IPS DF 6.9 (cell line): ENCODE results near the gene ZNF730.
A peak's percentile ranks its signal among the peaks of the same experiment; 100 is the strongest.
"Not testable (repeated sequence)": the region's sequence is repeated elsewhere in the genome, so short reads cannot be mapped to it uniquely, and the experiment has no call there.

Experiments used
- DNase-seq: peaks from one replicate; pipeline ENCODE4 v3.0.0-alpha.2; 2013; ENCODE audit warnings: low read depth, low spot score
- H3K27ac ChIP-seq: one replicate; pipeline ENCODE4 v1.5.1; 2013; ENCODE audit warnings: low read length, control low read depth
- H3K27me3 ChIP-seq: 2 replicates; pipeline ENCODE4 v1.6.1; 2013; ENCODE audit warnings: mild to moderate bottlenecking, low read length; ENCODE audit not compliant: control insufficient read depth, insufficient read depth
- H3K36me3 ChIP-seq: 2 replicates; pipeline ENCODE4 v1.6.1; 2013; ENCODE audit warnings: low read length; ENCODE audit not compliant: control insufficient read depth, insufficient read depth
- H3K4me1 ChIP-seq: 2 replicates; pipeline ENCODE4 v1.6.1; 2013; ENCODE audit warnings: low read length; ENCODE audit not compliant: control insufficient read depth, insufficient read depth
- H3K4me3 ChIP-seq: 2 replicates; pipeline ENCODE4 v1.5.1; 2013; ENCODE audit warnings: mild to moderate bottlenecking, low read length
- H3K9me3 ChIP-seq: 2 replicates; pipeline ENCODE4 v1.6.1; 2013; ENCODE audit warnings: low read length, inconsistent platforms; ENCODE audit not compliant: control insufficient read depth, insufficient read depth
- WGBS: extraction: QIAGEN DNeasy Blood & Tissue Kit; methylation state at CpG from one replicate; pipeline ENCODE4 v1.1.7; 2013; ENCODE audit warnings: mixed read lengths, missing lambda C conversion rate; ENCODE audit not compliant: insufficient read length, insufficient coverage; 5-methylcytosine and 5-hydroxymethylcytosine counted together

The ZNF730 gene

GRCh38 chr19:23116802-23117571, at the start of gene ZNF730:
Gene ZNF730, plus strand, starts transcription at chr19:23117025. Its CDS starts 149 bp downstream, at chr19:23117174.
- no CpG with 5 or more reads among the region's 44 CpGs for WGBS
- H3K27me3 ChIP-seq: no peaks in the 10 kb centered on the region
- no peak within 1 kb of the TSS for H3K27ac ChIP-seq
- peak within 1 kb of the TSS; percentile 71; the same call in 1 of the 2 replicates for H3K4me3 ChIP-seq
- DNase-seq: peak; percentile 58
- no peaks in the 10 kb centered on the region for H3K9me3 ChIP-seq
- no peaks in the 10 kb centered on the region for H3K4me1 ChIP-seq
- H3K36me3 ChIP-seq: no peaks in the 10 kb centered on the region; the same call in 1 of the 2 replicates

GRCh38 chr19:23070353-23071146, 46.3 kb upstream of the ZNF730 start:
- H3K27ac ChIP-seq: no peak overlapping the region
- H3K9me3 ChIP-seq: peaks cover 5% of the 10 kb centered on the region
- H3K4me1 ChIP-seq: no peaks in the 10 kb centered on the region
- WGBS: no CpG with 5 or more reads among the region's 43 CpGs
- no peak overlapping the region for H3K4me3 ChIP-seq
- H3K27me3 ChIP-seq: no peaks in the 10 kb centered on the region
- DNase-seq: peak; percentile 29
- H3K36me3 ChIP-seq: no peaks in the 10 kb centered on the region

- no CpG with 5 or more reads among the region's 30 CpGs for WGBS
- no peaks in the 10 kb centered on the region for H3K36me3 ChIP-seq
- peaks cover 2% of the 10 kb centered on the region for H3K9me3 ChIP-seq
- no peak overlapping the region for H3K27ac ChIP-seq
- DNase-seq: no peak
- H3K4me1 ChIP-seq: no peaks in the 10 kb centered on the region
- H3K27me3 ChIP-seq: no peaks in the 10 kb centered on the region
- no peak overlapping the region for H3K4me3 ChIP-seq
Measured at GRCh38 chr19:23071147-23071511, 45.7 kb upstream of the ZNF730 start.

- DNase-seq: peak; percentile 93
- Histone ChIP-seq H3K36me3 (no peaks in the 10 kb centered on the region), H3K4me3 (peak overlapping the region; percentile 91), H3K9me3 (no peaks in the 10 kb centered on the region), H3K4me1 (no peaks in the 10 kb centered on the region), H3K27me3 (no peaks in the 10 kb centered on the region), H3K27ac (no peak overlapping the region)
- no CpG with 5 or more reads among the region's 48 CpGs for WGBS
Measured at GRCh38 chr19:23075031-23075733, 41.6 kb upstream of the ZNF730 start.

GRCh38 chr19:23077776-23078175, 39.0 kb upstream of the ZNF730 start:
- H3K27ac ChIP-seq, H3K27me3 ChIP-seq, H3K36me3 ChIP-seq, H3K4me3 ChIP-seq, H3K4me1 ChIP-seq, DNase-seq, H3K9me3 ChIP-seq: not testable (repeated sequence)
- no CpG with 5 or more reads among the region's 2 CpGs for WGBS

- Histone ChIP-seq H3K27ac (no peak overlapping the region), H3K36me3 (peaks cover 28% of the 10 kb centered on the region), H3K4me1 (no peaks in the 10 kb centered on the region), H3K4me3 (no peak overlapping the region), H3K9me3 (no peaks in the 10 kb centered on the region; the same call in 1 of the 2 replicates), H3K27me3 (no peaks in the 10 kb centered on the region)
- no peak for DNase-seq
- WGBS: no CpG with 5 or more reads among the region's 9 CpGs
Measured at GRCh38 chr19:23093832-23094231, 23.0 kb upstream of the ZNF730 start.

GRCh38 chr19:23095418-23095817, 21.4 kb upstream of the ZNF730 start:
- no CpG with 5 or more reads among the region's 1 CpG for WGBS
- no peaks in the 10 kb centered on the region for H3K27me3 ChIP-seq
- H3K27ac ChIP-seq: no peak overlapping the region
- DNase-seq: no peak
- H3K4me3 ChIP-seq: no peak overlapping the region
- no peaks in the 10 kb centered on the region; the same call in 1 of the 2 replicates for H3K9me3 ChIP-seq
- peaks cover 38% of the 10 kb centered on the region for H3K36me3 ChIP-seq
- H3K4me1 ChIP-seq: no peaks in the 10 kb centered on the region

- Histone ChIP-seq H3K36me3 (peaks cover 47% of the 10 kb centered on the region), H3K9me3 (no peaks in the 10 kb centered on the region), H3K4me3 (no peak overlapping the region), H3K27ac (no peak overlapping the region), H3K27me3 (no peaks in the 10 kb centered on the region), H3K4me1 (no peaks in the 10 kb centered on the region)
- DNase-seq: no peak
- WGBS: no CpG with 5 or more reads among the region's 2 CpGs
Measured at GRCh38 chr19:23098286-23098685, 18.5 kb upstream of the ZNF730 start.

GRCh38 chr19:23098988-23099387, 17.8 kb upstream of the ZNF730 start:
- H3K27ac ChIP-seq: no peak overlapping the region
- WGBS: no CpG with 5 or more reads among the region's 4 CpGs
- H3K9me3 ChIP-seq: no peaks in the 10 kb centered on the region
- no peaks in the 10 kb centered on the region for H3K27me3 ChIP-seq
- DNase-seq: no peak
- H3K4me1 ChIP-seq: no peaks in the 10 kb centered on the region
- H3K4me3 ChIP-seq: no peak overlapping the region
- H3K36me3 ChIP-seq: peaks cover 47% of the 10 kb centered on the region

- Histone ChIP-seq H3K4me1 (no peaks in the 10 kb centered on the region), H3K27me3 (no peaks in the 10 kb centered on the region), H3K36me3 (peaks cover 45% of the 10 kb centered on the region), H3K9me3 (no peaks in the 10 kb centered on the region), H3K4me3 (no peak overlapping the region), H3K27ac (no peak overlapping the region)
- no CpG with 5 or more reads among the region's 7 CpGs for WGBS
- no peak for DNase-seq
Measured at GRCh38 chr19:23099966-23100365, 16.9 kb upstream of the ZNF730 start.
